Ovary (tissue), 3 donors: Measurements from ENCODE around the gene FANCI.

Experiments used
- CTCF ChIP-seq, 3 donors: fragments of 450-650 bp in 2 of 3; fragments of 200-600 bp in 1 of 3; IDR thresholded peaks; one replicate each; pipeline versions ENCODE4 v1.5.1 to v1.8.0; 2016 to 2022; ENCODE audit warnings: antibody characterized with exemption in 3 of 3, mild to moderate bottlenecking in 1 of 3
- EP300 ChIP-seq: sonication (generic); formaldehyde crosslinking; IDR thresholded peaks from one replicate; pipeline ENCODE4 v1.6.1; 2017; ENCODE audit warnings: antibody characterized with exemption
- POLR2A ChIP-seq: fragments of 450-650 bp; IDR thresholded peaks from one replicate; pipeline ENCODE4 v1.6.1; 2017; ENCODE audit warnings: antibody characterized with exemption, mild to moderate bottlenecking, moderate library complexity
- donor health status: DM: no; HTN: no; CAD: no.

GRCh38 chr15:89248584-89248983 is 4.8 kb downstream of the FANCI start:
- TF ChIP-seq CTCF (IDR thresholded peaks at IDR 0.05) (no peak), POLR2A (no peak), EP300 (no peak)
